Neural progenitor cell (in vitro differentiated cells): ENCODE measurements around the gene CLASRP.

Experiments
- EZH2 ChIP-seq: fragments of 200-600 bp; sonication (generic); IDR thresholded peaks from 2 replicates; pipeline ENCODE4 v1.6.1; 2017; ENCODE audit warnings: antibody characterized with exemption, mild to moderate bottlenecking, moderate library complexity
- EZH2phosphoT487 ChIP-seq: fragments of 200-600 bp; sonication (generic); IDR thresholded peaks from 2 replicates; pipeline ENCODE4 v1.6.1; 2017; ENCODE audit warnings: antibody characterized with exemption
- TF ChIP-seq, protein P1 (sequence below): fragments of 200-600 bp; sonication (generic); IDR thresholded peaks from 2 replicates; pipeline ENCODE4 v1.5.1; 2017; ENCODE audit warnings: antibody characterized with exemption, mild to moderate bottlenecking

DNA sequence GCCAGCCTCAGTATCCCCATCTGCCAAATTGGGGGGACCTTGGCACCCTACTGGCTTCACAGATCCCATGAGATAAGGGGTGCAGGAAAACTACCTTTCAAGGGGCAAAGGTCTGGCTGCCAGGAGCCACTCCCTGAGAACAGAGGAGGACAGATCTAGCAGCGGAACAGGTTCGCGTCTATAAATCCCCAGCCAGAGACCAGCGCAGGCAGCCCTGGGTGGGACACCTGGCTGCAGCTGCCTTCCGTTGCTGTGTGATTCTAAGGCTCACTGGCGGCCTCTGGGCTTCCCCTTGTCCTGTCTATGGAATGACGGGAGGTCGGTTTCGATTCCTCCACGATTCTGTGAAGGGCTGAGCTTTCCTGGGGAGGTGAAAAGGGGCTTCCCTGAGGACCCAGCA is 30.3 kb upstream of the CLASRP start:
- TF ChIP-seq EZH2 (no peak), EZH2phosphoT487 (no peak)
- TF ChIP-seq, protein P1, sequence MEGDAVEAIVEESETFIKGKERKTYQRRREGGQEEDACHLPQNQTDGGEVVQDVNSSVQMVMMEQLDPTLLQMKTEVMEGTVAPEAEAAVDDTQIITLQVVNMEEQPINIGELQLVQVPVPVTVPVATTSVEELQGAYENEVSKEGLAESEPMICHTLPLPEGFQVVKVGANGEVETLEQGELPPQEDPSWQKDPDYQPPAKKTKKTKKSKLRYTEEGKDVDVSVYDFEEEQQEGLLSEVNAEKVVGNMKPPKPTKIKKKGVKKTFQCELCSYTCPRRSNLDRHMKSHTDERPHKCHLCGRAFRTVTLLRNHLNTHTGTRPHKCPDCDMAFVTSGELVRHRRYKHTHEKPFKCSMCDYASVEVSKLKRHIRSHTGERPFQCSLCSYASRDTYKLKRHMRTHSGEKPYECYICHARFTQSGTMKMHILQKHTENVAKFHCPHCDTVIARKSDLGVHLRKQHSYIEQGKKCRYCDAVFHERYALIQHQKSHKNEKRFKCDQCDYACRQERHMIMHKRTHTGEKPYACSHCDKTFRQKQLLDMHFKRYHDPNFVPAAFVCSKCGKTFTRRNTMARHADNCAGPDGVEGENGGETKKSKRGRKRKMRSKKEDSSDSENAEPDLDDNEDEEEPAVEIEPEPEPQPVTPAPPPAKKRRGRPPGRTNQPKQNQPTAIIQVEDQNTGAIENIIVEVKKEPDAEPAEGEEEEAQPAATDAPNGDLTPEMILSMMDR, result no peak
